Measurements from ENCODE around the gene DIDO1.

Gene DIDO1

GRCh38 chr20:62840244-62841197 is 85.8 kb downstream of the DIDO1 start:
- H3K4me3 ChIP-seq (ENCODE audit: low read length) = no peak overlapping the region

GRCh38 chr20:62839816-62840215 is 86.5 kb downstream of the DIDO1 start:
- Histone ChIP-seq H3K9me3 (ENCODE audit: insufficient read depth, low read depth, low read length) (no peaks in the 10 kb centered on the region), H3K27ac (ENCODE audit: low read depth, low read length) (no peak overlapping the region), H3K4me1 (ENCODE audit: insufficient read depth, low read length) (no peaks in the 10 kb centered on the region), H3K4me3 (ENCODE audit: low read length) (no peak overlapping the region), H3K36me3 (ENCODE audit: insufficient read depth, low read length) (peaks cover 42% of the 10 kb centered on the region), H3K9ac (ENCODE audit: low read depth, low read length) (no peak overlapping the region), H3K27me3 (ENCODE audit: insufficient read depth, low read length) (no peaks in the 10 kb centered on the region)
- WGBS = 93% methylated on average over 11 of the region's 11 CpGs

More at GRCh38 chr20:62840244-62841197, 85.8 kb downstream of the DIDO1 start:
- no peak overlapping the region for H3K27ac ChIP-seq (ENCODE audit: low read depth, low read length)
- H3K9ac ChIP-seq (ENCODE audit: low read depth, low read length) = peak overlapping the region; percentile 24; the same call in 1 of the 2 replicates
- no peaks in the 10 kb centered on the region for H3K4me1 ChIP-seq (ENCODE audit: insufficient read depth, low read length)
- no peaks in the 10 kb centered on the region for H3K9me3 ChIP-seq (ENCODE audit: insufficient read depth, low read depth, low read length)
- H3K36me3 ChIP-seq (ENCODE audit: insufficient read depth, low read length) = peaks cover 42% of the 10 kb centered on the region
- 91% methylated on average over 44 of the region's 45 CpGs for WGBS
- H3K27me3 ChIP-seq (ENCODE audit: insufficient read depth, low read length) = no peaks in the 10 kb centered on the region

- H3K36me3 ChIP-seq (ENCODE audit: insufficient read depth, low read length) = peaks cover 44% of the 10 kb centered on the region
- no peaks in the 10 kb centered on the region for H3K27me3 ChIP-seq (ENCODE audit: insufficient read depth, low read length)
- no peak overlapping the region for H3K27ac ChIP-seq (ENCODE audit: low read depth, low read length)
- no peaks in the 10 kb centered on the region for H3K9me3 ChIP-seq (ENCODE audit: insufficient read depth, low read depth, low read length)
- H3K4me3 ChIP-seq (ENCODE audit: low read length) = no peak overlapping the region
- 93% methylated on average over 8 of the region's 8 CpGs for WGBS
- H3K9ac ChIP-seq (ENCODE audit: low read depth, low read length) = no peak overlapping the region
- no peaks in the 10 kb centered on the region for H3K4me1 ChIP-seq (ENCODE audit: insufficient read depth, low read length)
Observed at GRCh38 chr20:62839261-62839660, 87.0 kb downstream of the DIDO1 start.

- Histone ChIP-seq H3K4me3 (ENCODE audit: low read length) (no peak overlapping the region), H3K27ac (ENCODE audit: low read depth, low read length) (no peak overlapping the region), H3K9ac (ENCODE audit: low read depth, low read length) (no peak overlapping the region), H3K9me3 (ENCODE audit: insufficient read depth, low read depth, low read length) (no peaks in the 10 kb centered on the region), H3K27me3 (ENCODE audit: insufficient read depth, low read length) (no peaks in the 10 kb centered on the region), H3K4me1 (ENCODE audit: insufficient read depth, low read length) (no peaks in the 10 kb centered on the region), H3K36me3 (ENCODE audit: insufficient read depth, low read length) (peaks cover 46% of the 10 kb centered on the region)
- 96% methylated on average over 27 of the region's 27 CpGs for WGBS
Observed at GRCh38 chr20:62838128-62838891, 88.0 kb downstream of the DIDO1 start.

GRCh38 chr20:62837790-62838127 is 88.5 kb downstream of the DIDO1 start:
- Histone ChIP-seq H3K9me3 (ENCODE audit: insufficient read depth, low read depth, low read length) (no peaks in the 10 kb centered on the region), H3K27ac (ENCODE audit: low read depth, low read length) (no peak overlapping the region), H3K4me3 (ENCODE audit: low read length) (no peak overlapping the region), H3K9ac (ENCODE audit: low read depth, low read length) (no peak overlapping the region), H3K27me3 (ENCODE audit: insufficient read depth, low read length) (no peaks in the 10 kb centered on the region), H3K36me3 (ENCODE audit: insufficient read depth, low read length) (peaks cover 50% of the 10 kb centered on the region), H3K4me1 (ENCODE audit: insufficient read depth, low read length) (peaks cover 3% of the 10 kb centered on the region)
- WGBS = 94% methylated on average over 7 of the region's 8 CpGs

GRCh38 chr20:62836967-62837490 is 89.3 kb downstream of the DIDO1 start:
- no peaks in the 10 kb centered on the region for H3K9me3 ChIP-seq (ENCODE audit: insufficient read depth, low read depth, low read length)
- peaks cover 11% of the 10 kb centered on the region for H3K4me1 ChIP-seq (ENCODE audit: insufficient read depth, low read length)
- no peak overlapping the region for H3K4me3 ChIP-seq (ENCODE audit: low read length)
- no peaks in the 10 kb centered on the region for H3K27me3 ChIP-seq (ENCODE audit: insufficient read depth, low read length)
- H3K9ac ChIP-seq (ENCODE audit: low read depth, low read length) = no peak overlapping the region
- 96% methylated on average over 19 of the region's 19 CpGs for WGBS
- H3K27ac ChIP-seq (ENCODE audit: low read depth, low read length) = no peak overlapping the region
- H3K36me3 ChIP-seq (ENCODE audit: insufficient read depth, low read length) = peaks cover 51% of the 10 kb centered on the region

GRCh38 chr20:62835931-62836861 is 90.1 kb downstream of the DIDO1 start:
- Histone ChIP-seq H3K27ac (ENCODE audit: low read depth, low read length) (no peak overlapping the region), H3K4me3 (ENCODE audit: low read length) (no peak overlapping the region), H3K9me3 (ENCODE audit: insufficient read depth, low read depth, low read length) (no peaks in the 10 kb centered on the region), H3K27me3 (ENCODE audit: insufficient read depth, low read length) (no peaks in the 10 kb centered on the region), H3K9ac (ENCODE audit: low read depth, low read length) (no peak overlapping the region; the same call in 1 of the 2 replicates), H3K36me3 (ENCODE audit: insufficient read depth, low read length) (peaks cover 53% of the 10 kb centered on the region), H3K4me1 (ENCODE audit: insufficient read depth, low read length) (peaks cover 12% of the 10 kb centered on the region)
- 90% methylated on average over 52 of the region's 52 CpGs for WGBS

- Histone ChIP-seq H3K9me3 (ENCODE audit: insufficient read depth, low read depth, low read length) (no peaks in the 10 kb centered on the region), H3K4me1 (ENCODE audit: insufficient read depth, low read length) (peaks cover 12% of the 10 kb centered on the region), H3K27me3 (ENCODE audit: insufficient read depth, low read length) (no peaks in the 10 kb centered on the region), H3K4me3 (ENCODE audit: low read length) (no peak overlapping the region), H3K36me3 (ENCODE audit: insufficient read depth, low read length) (peaks cover 52% of the 10 kb centered on the region), H3K27ac (ENCODE audit: low read depth, low read length) (no peak overlapping the region), H3K9ac (ENCODE audit: low read depth, low read length) (no peak overlapping the region)
- WGBS = 95% methylated on average over 24 of the region's 24 CpGs
Observed at GRCh38 chr20:62834967-62835730, 91.2 kb downstream of the DIDO1 start.

GRCh38 chr20:62832951-62833391 is 93.3 kb downstream of the DIDO1 start:
- Histone ChIP-seq H3K27me3 (ENCODE audit: insufficient read depth, low read length) (no peaks in the 10 kb centered on the region), H3K9me3 (ENCODE audit: insufficient read depth, low read depth, low read length) (no peaks in the 10 kb centered on the region), H3K9ac (ENCODE audit: low read depth, low read length) (no peak overlapping the region), H3K27ac (ENCODE audit: low read depth, low read length) (peak overlapping the region; percentile 58; the same call in 1 of the 2 replicates), H3K4me3 (ENCODE audit: low read length) (no peak overlapping the region), H3K4me1 (ENCODE audit: insufficient read depth, low read length) (peaks cover 12% of the 10 kb centered on the region), H3K36me3 (ENCODE audit: insufficient read depth, low read length) (peaks cover 54% of the 10 kb centered on the region)
- 81% methylated on average over 14 of the region's 14 CpGs for WGBS
